Fibroblast of lung (primary cell): Measurements from ENCODE around the gene C6orf52. TPM values are rescaled to one million over a fixed set of nuclear protein-coding genes. Genes with fewer than 3 reads are reported as not detected.

Source experiments
- DNase-seq, 2 donors: peaks; one replicate each; pipeline versions ENCODE4 v3.0.0 to v3.0.0-alpha.2; 2010; ENCODE audit warnings: low read depth in 2 of 2
- H2AFZ ChIP-seq: 2 replicates; pipeline ENCODE4 v1.5.1; 2012; ENCODE audit warnings: low read length, control low read depth, inconsistent platforms
- H3K27ac ChIP-seq: 2 replicates; pipeline ENCODE4 v1.5.1; 2011; ENCODE audit warnings: low read length, control low read depth; ENCODE audit not compliant: insufficient read depth
- H3K27me3 ChIP-seq: 2 replicates; pipeline ENCODE4 v1.5.1; 2011; ENCODE audit warnings: mild to moderate bottlenecking, low read length; ENCODE audit not compliant: control insufficient read depth, insufficient read depth
- H3K36me3 ChIP-seq: 2 replicates; pipeline ENCODE4 v1.5.1; 2011; ENCODE audit warnings: low read length; ENCODE audit not compliant: control insufficient read depth, insufficient read depth
- H3K4me1 ChIP-seq: 2 replicates; pipeline ENCODE4 v1.5.1; 2011; ENCODE audit warnings: low read length; ENCODE audit not compliant: control insufficient read depth, insufficient read depth; ENCODE audit errors: extremely low read depth
- H3K4me2 ChIP-seq: 2 replicates; pipeline ENCODE4 v1.5.1; 2011; ENCODE audit warnings: low read length, control low read depth; ENCODE audit not compliant: insufficient read depth; ENCODE audit errors: extremely low read depth
- H3K4me3 ChIP-seq, 4 experiments: fragments of 200-600 bp in 1 of 4; sonication (generic) in 1 of 4; replicated peaks in 1 of 4; 2 replicates each; pipeline ENCODE4 v1.5.1; 2011 to 2016; ENCODE audit warnings: low read length in 4 of 4, low read depth in 3 of 4, mild to moderate bottlenecking in 3 of 4, control low read depth in 2 of 4, inconsistent platforms in 1 of 4, mixed read lengths in 1 of 4; ENCODE audit not compliant: insufficient read depth in 1 of 4; ENCODE audit errors: control extremely low read depth in 1 of 4
- H3K79me2 ChIP-seq: 2 replicates; pipeline ENCODE4 v1.5.1; 2012; ENCODE audit warnings: mild to moderate bottlenecking, low read length, inconsistent platforms; ENCODE audit not compliant: control insufficient read depth, insufficient read depth
- H3K9ac ChIP-seq: 2 replicates; pipeline ENCODE4 v1.5.1; 2011; ENCODE audit warnings: mild to moderate bottlenecking, low read length, control low read depth; ENCODE audit not compliant: insufficient read depth
- H3K9me3 ChIP-seq: 2 replicates; pipeline ENCODE4 v1.5.1; 2012; ENCODE audit warnings: low read depth, low read length; ENCODE audit not compliant: control insufficient read depth, insufficient read depth
- H4K20me1 ChIP-seq: 2 replicates; pipeline ENCODE4 v1.5.1; 2011; ENCODE audit warnings: low read length; ENCODE audit not compliant: control insufficient read depth, insufficient read depth; ENCODE audit errors: extremely low read depth
- EZH2 ChIP-seq: IDR thresholded peaks from 2 replicates; pipeline ENCODE4 v1.5.1; 2012; ENCODE audit warnings: low read length, control low read depth, mild to moderate bottlenecking; ENCODE audit errors: missing control alignments
- polyA plus RNA-seq, 2 donors: library from polyadenylated mRNA; depleted of rRNA in 1 of 2; stranded (reverse) in 1 of 2; unstranded in 1 of 2; fragments of >200 nt; gene quantifications; 2 replicates each; pipeline ENCODE4 v1.2.1, GENCODE V29; 2011 to 2012; ENCODE audit warnings: missing spikeins in 1 of 2
- total RNA-seq: library from RNA; depleted of rRNA; stranded (reverse); fragments of >200 nt; gene quantifications from 2 replicates; pipeline ENCODE4 v1.2.1, GENCODE V29; 2014
- TF ChIP-seq, protein P1 (sequence below), 2 donors: IDR thresholded peaks in 1 of 2; conservative IDR thresholded peaks in 1 of 2; 1 replicate in 1 of 2; 2 replicates in 1 of 2; pipeline ENCODE4 v1.5.1; 2011 to 2012; ENCODE audit warnings: low read length in 2 of 2, control low read depth in 1 of 2, inconsistent platforms in 1 of 2, low read depth in 1 of 2, mild to moderate bottlenecking in 1 of 2

Gene C6orf52
- total and polyA plus RNA-seq, 2 donors (not counting 1 experiment from before 2014, with no cell fraction given) = 0.26 to 0.33 TPM

DNA sequence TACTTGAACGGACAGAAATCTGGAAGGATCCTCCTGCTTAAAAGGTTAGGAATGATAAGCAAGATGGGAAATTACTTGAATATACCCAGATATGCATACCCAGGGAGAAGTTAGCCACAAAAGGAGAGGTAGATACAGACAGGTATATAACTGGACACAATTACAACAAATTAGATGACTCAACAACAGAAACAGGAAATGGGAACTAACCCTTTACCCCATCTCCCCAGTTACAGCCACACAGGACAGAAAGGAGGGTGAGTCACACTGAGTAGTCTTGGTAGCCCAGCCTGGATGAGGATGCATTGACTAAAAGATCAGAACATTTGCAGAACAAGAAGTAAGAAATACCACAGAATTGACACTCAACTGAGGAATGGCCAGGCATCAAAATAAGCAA lies 61.2 kb downstream of the C6orf52 start:
- Histone ChIP-seq H3K79me2 (no peaks in the 10 kb centered on the region), H3K9me3 (no peaks in the 10 kb centered on the region), H3K4me1 (no peaks in the 10 kb centered on the region), H2AFZ (no peak overlapping the region), H3K9ac (no peak overlapping the region), H3K27me3 (no peaks in the 10 kb centered on the region), H4K20me1 (no peaks in the 10 kb centered on the region), H3K4me3 (no peak overlapping the region), H3K4me2 (peak overlapping the region; percentile 8), H3K27ac (no peak overlapping the region), H3K36me3 (no peaks in the 10 kb centered on the region)
- peak; percentile 82 to 86 for DNase-seq
- no peak for TF ChIP-seq EZH2

DNA sequence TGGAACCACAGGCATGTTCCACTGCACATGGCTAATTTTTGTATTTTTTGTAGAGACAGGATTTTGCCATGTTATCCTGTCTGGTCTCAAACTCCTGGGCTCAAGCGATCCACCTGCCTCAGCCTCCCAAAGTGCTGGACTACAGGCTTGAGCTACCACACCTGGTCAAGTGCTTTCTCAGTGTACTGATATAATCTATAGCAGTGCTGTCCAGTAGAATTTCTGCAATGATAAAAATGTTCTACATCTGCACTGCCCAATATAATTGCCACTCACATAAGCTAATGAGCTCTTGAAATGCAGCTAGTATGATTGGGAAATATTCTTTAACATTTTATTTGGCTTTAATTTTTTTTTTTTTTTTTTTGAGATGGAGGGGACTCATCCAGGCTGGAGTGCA lies 64.2 kb downstream of the C6orf52 start:
- Histone ChIP-seq H2AFZ (no peak overlapping the region), H3K4me3 (no peak overlapping the region), H3K36me3 (no peaks in the 10 kb centered on the region), H3K9ac (no peak overlapping the region), H4K20me1 (no peaks in the 10 kb centered on the region), H3K4me1 (no peaks in the 10 kb centered on the region), H3K27ac (no peak overlapping the region), H3K27me3 (no peaks in the 10 kb centered on the region), H3K79me2 (no peaks in the 10 kb centered on the region), H3K4me2 (no peak overlapping the region), H3K9me3 (no peaks in the 10 kb centered on the region)
- no peak for DNase-seq
- TF ChIP-seq, protein P1, sequence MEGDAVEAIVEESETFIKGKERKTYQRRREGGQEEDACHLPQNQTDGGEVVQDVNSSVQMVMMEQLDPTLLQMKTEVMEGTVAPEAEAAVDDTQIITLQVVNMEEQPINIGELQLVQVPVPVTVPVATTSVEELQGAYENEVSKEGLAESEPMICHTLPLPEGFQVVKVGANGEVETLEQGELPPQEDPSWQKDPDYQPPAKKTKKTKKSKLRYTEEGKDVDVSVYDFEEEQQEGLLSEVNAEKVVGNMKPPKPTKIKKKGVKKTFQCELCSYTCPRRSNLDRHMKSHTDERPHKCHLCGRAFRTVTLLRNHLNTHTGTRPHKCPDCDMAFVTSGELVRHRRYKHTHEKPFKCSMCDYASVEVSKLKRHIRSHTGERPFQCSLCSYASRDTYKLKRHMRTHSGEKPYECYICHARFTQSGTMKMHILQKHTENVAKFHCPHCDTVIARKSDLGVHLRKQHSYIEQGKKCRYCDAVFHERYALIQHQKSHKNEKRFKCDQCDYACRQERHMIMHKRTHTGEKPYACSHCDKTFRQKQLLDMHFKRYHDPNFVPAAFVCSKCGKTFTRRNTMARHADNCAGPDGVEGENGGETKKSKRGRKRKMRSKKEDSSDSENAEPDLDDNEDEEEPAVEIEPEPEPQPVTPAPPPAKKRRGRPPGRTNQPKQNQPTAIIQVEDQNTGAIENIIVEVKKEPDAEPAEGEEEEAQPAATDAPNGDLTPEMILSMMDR (conservative IDR thresholded peaks at IDR 0.05 in 1 of 2, IDR thresholded peaks at IDR 0.05 in 1 of 2; ENCODE audit: low read depth in 1 of 2, low read length in 2 of 2) = no peak
- no peak for TF ChIP-seq EZH2

DNA sequence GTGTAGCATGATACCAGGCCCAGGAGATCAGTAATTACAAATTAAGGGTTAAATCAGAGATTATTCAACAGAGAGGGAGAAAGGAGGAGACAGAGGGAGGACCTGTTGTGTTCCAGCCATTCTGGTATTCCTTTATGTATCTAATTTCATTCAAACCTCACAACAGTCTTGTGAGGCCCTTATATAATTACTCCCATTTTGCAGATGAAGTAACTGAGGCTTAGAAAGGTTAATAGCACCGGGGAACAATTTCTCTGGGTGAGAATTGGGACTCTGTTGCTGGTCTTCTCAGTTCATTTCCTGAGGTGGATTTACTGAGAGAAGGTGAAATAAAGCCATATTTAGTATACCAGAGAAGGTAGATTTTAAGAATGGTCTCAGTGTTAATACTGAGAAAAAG lies 66.6 kb downstream of the C6orf52 start:
- H3K4me2 ChIP-seq = no peak overlapping the region
- no peak overlapping the region for H3K4me3 ChIP-seq
- no peaks in the 10 kb centered on the region for H3K36me3 ChIP-seq
- no peaks in the 10 kb centered on the region for H3K9me3 ChIP-seq
- H3K9ac ChIP-seq = no peak overlapping the region
- no peaks in the 10 kb centered on the region for H4K20me1 ChIP-seq
- TF ChIP-seq, protein P1 (conservative IDR thresholded peaks at IDR 0.05 in 1 of 2, IDR thresholded peaks at IDR 0.05 in 1 of 2; ENCODE audit: low read depth in 1 of 2, low read length in 2 of 2) = no peak
- TF ChIP-seq EZH2 = no peak
- no peak overlapping the region for H2AFZ ChIP-seq
- H3K4me1 ChIP-seq = no peaks in the 10 kb centered on the region
- no peak for DNase-seq
- no peaks in the 10 kb centered on the region for H3K27me3 ChIP-seq
- no peak overlapping the region for H3K27ac ChIP-seq
- no peaks in the 10 kb centered on the region for H3K79me2 ChIP-seq
